ENCODE data around the gene CAST.

DNA sequence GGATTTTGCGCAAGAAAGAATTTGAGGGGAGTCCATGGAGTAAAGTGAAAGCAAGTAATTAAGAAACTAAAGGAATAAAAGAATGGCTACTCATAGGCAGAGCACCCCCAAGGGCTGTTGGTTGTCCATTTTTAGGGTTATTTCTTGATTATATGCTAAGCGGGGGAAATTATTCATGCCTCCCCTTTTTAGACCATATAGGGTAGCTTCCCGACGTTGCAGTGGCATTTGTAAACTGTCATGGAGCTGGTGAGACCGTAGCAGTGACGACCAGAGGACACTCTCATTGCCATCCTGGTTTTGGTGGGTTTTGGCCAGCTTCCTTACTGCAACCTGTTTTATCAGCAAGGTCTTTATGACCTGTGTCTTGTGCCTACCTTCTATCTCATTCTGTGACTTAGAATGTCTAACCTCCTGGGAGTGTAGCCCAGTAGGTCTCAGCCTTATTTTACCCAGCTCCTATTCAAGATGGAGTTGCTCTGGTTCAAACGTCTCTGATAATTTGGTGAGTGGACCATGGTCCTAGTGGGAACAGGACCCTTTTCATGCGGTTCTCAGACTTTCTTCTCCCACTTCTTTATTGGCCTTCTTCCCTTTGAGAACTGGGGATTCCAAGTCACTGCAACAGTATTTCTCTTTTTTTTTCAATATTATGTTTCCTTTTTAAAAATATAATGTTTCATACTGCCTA, 146.8 kb downstream of the CAST start:
- TF ChIP-seq, protein P1, sequence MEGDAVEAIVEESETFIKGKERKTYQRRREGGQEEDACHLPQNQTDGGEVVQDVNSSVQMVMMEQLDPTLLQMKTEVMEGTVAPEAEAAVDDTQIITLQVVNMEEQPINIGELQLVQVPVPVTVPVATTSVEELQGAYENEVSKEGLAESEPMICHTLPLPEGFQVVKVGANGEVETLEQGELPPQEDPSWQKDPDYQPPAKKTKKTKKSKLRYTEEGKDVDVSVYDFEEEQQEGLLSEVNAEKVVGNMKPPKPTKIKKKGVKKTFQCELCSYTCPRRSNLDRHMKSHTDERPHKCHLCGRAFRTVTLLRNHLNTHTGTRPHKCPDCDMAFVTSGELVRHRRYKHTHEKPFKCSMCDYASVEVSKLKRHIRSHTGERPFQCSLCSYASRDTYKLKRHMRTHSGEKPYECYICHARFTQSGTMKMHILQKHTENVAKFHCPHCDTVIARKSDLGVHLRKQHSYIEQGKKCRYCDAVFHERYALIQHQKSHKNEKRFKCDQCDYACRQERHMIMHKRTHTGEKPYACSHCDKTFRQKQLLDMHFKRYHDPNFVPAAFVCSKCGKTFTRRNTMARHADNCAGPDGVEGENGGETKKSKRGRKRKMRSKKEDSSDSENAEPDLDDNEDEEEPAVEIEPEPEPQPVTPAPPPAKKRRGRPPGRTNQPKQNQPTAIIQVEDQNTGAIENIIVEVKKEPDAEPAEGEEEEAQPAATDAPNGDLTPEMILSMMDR (IDR thresholded peaks at IDR 0.05; ENCODE audit: insufficient read depth, low read depth, low read length), result no peak
- no peak for TF ChIP-seq EZH2 (IDR thresholded peaks at IDR 0.05; ENCODE audit: insufficient read depth, low read length)

Data from astrocyte (in vitro differentiated cells and primary cell).